Right renal pelvis (tissue), 4 donors: Measurements from ENCODE around the gene CDADC1. TPM values are rescaled to one million over a fixed set of nuclear protein-coding genes. Genes with fewer than 3 reads are reported as not detected.
"Not testable (repeated sequence)": the region's sequence is repeated elsewhere in the genome, so short reads cannot be mapped to it uniquely, and the experiment has no call there.

Source experiments
- DNase-seq, 4 donors: peaks; one replicate each; pipeline ENCODE4 v3.0.0-alpha.2; 2013; ENCODE audit warnings: low read depth in 4 of 4, low spot score in 3 of 4, missing footprints in 1 of 4
- polyA plus RNA-seq, 4 donors: library from polyadenylated mRNA; unstranded; fragments of 120-200 nt; gene quantifications; one replicate each; pipeline ENCODE4 v1.2.1, GENCODE V29; 2013; ENCODE audit not compliant: insufficient read length in 4 of 4

CDADC1 gene
- polyA plus RNA-seq, 4 donors = 13.0 to 18.9 (median 14.1) TPM

- no peak for DNase-seq
Observed at GRCh38 chr13:49310251-49310650, 62.5 kb downstream of the CDADC1 start.

- DNase-seq = no peak
Observed at GRCh38 chr13:49311816-49312215, 64.1 kb downstream of the CDADC1 start.

DNA sequence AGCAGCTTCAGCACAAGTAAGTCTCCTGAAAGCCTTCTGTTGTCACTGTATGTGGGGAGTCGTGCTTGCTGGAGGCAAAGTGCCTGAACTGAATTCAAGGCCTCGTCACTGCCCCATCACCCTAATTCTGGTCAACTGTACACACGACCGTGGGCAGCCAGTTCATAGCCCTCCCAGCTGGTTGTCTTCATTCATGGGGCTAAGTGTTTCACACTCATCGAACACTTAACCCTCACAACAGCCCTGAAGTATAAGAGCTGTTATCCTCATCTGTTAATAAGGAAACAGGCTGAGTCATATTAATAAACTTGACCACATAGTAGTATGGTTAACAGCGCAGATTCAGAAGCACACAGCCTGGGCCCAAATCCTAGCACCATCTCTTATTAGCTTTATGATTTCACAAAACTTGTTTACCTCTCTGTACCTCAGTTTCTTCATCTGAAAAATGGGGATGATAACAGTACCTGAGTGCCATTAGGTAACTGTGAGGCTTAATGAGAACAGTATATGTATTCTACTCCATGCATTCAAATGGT is 66.7 kb downstream of the CDADC1 start:
- no peak for DNase-seq

DNA sequence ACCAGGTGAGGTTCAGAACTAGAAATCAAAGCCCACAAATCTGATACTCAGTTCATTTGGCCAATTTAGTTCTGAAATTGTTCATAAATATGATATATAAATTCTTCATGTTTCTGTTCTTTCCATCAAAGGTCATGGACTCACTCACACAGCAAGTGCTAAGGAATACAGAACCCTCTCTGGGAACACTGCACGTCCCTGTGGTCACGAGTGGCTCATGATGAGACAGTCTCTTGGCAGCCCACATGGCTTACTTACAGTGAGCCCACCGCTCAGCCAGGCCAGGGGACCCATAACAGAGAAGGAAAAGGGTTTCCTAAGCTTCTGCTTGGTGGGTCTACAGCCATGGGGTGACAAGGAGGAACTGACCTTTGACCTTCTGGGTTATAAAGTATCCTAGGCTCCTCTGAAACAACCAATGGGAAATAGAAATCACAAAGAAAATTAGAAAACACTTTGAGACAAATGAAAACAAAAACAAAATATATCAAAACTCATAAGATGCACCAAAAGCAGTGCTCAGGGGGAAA is 67.4 kb downstream of the CDADC1 start:
- no peak for DNase-seq

DNA sequence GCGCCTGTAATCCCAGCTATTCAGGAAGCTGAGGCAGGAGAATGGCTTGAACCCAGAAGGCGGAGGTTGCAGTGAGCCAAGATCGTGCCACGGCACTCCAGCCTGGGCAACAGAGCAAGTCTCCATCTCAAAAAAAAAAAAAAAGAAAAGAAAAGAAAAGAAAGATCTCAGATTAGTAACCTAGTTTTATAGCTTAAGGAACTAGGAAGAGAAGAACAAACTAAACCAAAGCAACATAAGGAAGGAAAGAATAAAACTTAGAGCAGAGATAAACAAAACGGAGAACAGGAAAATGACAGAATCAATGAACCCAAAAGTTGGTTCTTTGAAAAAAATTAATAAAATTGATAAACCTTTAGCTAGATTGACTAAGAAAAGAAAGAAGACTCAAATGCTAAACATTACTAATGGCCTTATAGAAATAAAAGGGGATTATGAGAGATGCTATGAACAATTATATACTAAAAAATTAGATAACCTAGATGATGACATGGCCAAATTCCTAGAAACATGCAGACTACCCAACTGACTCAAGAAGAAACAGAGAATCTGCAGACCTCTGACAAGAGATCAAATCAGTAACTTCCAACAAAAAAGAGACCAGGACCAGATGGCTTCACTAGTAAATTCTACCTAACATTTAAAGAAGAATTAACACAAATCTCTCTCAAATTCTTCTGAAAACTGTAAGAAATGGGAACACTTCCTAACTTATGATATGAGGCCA is 68.2 kb downstream of the CDADC1 start:
- no peak for DNase-seq

DNA sequence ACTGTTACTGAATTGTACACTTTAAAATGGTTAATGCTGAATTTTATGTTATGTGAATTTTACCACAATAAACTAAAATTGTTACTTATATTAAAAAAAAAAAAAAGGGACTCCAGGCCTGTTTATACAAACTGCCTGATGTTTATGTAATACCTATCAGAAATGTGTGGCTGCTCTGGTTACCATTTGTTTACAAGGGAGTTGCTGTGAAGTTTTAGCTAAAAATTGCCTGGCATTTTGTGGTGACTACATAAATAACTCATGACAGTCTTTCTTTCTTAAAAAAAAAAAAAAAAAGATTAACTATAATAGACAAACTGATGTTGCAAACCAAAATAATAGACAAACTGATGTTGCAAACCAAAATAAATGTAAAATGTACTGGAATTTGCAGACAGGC is 71.8 kb downstream of the CDADC1 start:
- DNase-seq = no peak

- DNase-seq = no peak
Observed at GRCh38 chr13:49319951-49320350, 72.2 kb downstream of the CDADC1 start.

DNA sequence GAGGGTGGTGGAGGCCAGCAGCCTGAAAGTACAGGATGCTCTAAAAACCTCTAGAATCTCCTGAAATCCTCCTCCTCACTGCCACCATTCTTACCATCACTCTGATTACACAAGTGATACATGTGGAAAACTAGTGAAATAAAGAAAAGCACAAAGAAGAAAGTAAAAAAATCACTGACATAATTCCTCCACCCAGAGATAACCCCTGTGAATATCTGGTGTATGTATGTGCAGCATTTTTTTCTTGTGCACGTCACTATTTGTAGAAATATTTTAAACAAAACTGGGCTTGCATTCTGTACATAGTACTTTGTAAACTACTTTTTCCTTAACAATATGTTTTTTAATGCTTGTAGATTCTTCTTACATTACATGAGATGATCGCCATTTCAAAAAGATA is 73.2 kb downstream of the CDADC1 start:
- no peak for DNase-seq

- no peak for DNase-seq
Observed at GRCh38 chr13:49322702-49323101, 75.0 kb downstream of the CDADC1 start.

DNA sequence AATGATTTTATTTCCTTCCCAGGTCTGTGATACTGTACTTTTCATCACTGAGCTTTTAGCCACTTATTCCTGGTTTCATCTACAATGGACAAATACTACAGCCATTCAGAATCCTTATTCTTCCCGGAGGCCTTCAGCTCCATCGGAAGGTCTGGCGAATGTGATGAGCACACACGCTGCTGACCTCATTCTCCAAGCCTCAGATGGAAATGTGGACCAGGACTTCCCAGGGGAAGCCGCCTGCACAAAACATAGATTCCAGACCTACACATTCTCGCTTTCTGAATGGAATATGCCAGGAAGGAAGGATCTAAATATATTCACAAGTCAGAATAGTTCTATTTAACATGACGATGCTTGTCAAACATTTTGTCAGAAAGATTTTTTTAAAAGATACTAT is 75.6 kb downstream of the CDADC1 start:
- no peak for DNase-seq

DNA sequence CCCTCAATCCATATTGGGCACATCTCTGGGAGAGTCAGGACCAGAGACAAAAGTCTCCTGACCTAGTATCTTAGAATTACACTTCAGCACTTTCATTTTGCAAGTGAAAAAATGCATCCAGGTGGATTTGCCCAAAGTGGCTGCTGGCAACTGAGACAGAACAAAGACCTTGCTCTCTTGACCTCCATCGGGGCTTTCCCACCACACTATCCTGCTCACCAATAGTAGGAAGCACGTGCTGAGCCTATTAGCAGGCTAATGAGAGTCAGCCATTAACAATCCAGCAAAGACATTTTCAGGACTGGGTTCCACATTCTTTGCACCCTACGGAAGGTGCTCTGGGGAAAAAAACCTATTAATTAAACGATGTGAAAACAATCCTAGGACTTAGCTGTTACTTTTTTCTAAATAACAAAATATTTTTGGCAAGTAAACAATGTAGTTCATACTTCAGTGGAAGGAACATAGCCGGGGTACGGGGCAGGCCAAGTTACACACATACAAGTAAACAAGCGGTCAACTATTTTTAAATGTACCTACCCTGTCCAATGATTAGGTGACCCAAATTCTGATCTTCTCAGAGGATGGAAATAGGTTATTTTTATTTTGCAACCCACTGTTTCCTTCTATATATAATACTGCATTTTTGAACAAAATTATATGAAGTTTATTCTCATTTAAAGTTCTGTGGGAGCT is 78.6 kb downstream of the CDADC1 start:
- no peak for DNase-seq

- DNase-seq = not testable (repeated sequence)
Observed at GRCh38 chr13:49327145-49327544, 79.4 kb downstream of the CDADC1 start.

DNA sequence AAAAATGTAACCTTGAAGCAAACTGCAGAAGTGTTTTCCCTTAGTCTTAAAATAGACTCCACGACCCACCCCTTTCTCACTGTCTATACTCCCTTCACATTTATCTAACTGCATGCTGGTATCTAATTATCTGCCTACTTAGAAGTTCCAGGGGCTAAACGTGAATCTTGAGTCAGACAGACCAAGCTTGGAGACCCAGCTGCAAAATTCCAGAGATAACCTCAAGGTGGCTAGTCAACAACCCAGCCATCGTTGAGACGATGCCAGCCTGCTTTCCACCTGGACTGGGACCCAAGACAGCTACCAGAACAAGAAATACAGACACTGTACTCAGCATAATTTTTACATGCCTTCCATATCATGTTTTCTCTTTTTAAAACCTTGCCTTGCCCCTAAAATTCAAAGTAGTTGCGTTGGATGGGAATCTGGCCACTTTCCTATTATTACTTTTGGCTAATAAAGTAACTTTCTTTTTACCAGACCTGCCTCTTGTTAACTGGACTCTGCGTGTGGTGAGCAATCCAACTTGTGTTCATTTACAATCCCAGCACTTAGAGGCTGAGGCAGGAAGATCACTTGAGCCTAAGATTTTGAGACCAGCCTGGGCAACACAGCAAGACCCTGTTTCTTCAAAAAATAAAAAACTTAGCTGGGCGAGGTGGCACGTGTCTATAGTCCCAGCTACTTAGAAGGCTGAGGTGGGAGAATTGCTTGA is 82.3 kb downstream of the CDADC1 start:
- DNase-seq = no peak

DNA sequence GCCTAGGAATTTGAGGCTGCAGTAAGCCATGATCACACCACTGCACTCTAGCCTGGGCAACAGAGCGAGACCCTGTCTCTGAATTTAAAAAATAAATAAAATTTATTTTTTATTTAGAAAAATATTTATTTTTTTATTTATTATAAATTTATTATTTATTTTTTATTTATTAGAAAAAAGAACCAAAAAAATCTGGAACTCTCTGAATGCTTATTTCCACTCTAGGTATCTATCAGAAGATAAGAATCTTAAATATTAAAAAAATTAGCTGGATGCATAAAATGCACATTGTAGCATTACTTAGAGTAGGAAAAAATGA is 82.8 kb downstream of the CDADC1 start:
- no peak for DNase-seq

DNA sequence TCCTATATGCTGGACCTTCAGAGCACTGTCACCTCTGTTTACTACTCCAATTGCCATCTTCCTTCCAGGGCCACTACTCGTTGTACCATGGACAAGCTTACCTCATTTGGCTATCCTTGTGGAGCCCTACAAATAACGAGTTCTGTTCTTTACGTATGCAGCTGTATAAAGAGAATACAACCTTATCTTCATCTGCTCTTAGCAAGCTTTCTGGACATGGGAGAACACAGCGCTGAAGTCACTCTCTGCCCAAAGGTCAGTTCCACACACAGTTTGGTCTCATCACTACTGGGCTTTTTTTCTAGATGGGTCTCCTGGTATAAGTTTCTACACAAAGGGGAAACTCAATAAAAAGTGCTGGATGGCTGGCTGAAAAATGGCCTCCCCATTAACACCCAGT is 88.9 kb downstream of the CDADC1 start:
- no peak for DNase-seq

DNA sequence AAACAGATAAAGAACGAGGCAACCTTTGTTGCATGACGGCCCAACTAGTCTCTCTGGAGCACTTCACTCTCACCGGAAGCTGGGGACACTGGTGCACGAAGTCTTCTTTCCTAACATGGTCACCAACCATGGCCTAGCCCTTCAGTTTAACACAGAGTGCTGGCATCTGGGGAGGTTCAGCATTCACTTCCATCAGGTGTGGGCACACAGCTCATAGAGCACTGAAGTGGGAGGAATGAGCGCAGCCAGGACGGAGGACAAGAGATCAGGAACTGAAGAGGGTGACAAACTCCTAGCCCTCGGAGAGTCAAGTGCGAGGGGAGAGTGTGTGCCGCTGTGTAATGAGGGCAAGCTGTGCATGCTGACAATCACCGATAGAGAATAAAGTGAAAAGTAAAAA is 92.4 kb downstream of the CDADC1 start:
- DNase-seq = no peak

DNA sequence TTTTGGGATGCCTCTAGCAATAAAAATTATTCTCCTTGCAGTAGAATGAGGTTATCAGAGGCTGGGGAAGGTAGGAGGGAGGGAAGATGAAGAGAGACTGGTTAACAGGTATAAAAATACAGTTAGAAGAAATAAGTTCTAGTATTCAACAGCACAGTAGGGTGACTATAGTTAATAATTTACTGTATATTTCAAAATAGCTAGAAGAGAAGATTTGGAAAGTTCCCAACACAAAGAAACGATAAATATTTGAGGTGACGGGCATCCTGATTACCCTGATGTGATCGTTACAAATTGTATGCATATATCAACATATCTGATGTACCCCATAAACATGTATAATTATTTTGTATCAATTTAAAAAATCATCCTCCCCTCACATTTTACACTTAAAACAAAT is 93.8 kb downstream of the CDADC1 start:
- DNase-seq = no peak

DNA sequence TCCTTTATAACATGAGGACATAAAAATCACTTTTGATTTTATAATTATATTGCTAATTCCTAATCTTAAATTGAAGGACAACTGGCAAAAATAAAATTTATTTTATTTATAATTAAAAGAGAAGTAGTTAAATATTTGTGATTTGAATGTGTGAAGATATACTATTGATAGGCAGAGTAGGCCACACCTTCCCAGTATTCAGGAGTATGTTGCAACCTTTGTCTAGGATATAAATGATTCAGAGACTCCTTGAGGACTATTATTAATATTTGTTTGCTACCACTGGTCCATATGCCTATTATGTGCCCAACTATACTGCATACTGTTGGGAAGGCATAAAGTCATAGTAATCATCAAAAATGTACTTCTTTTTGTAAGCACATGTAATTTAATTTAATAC is 94.2 kb downstream of the CDADC1 start:
- no peak for DNase-seq

DNA sequence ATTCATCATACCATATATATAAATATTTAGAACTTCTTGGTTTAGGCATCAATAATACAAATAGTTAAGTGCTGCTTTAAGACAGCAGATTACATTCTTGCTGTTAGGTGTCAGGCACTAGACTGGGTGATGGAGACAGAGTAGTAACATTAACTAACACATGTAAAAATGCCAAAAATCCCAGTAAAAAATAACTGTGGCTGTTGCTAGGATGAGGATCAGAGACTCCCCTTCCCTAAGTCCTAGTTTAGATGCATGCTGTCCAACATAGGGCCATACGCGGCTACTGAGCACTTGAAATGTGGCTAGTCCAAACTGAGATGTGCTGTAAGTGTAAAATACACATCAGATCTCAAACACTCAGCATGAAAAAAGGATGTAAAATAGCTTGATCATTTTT is 94.7 kb downstream of the CDADC1 start:
- no peak for DNase-seq
